Measurements from ENCODE around the gene SNX13.

Gene SNX13

DNA sequence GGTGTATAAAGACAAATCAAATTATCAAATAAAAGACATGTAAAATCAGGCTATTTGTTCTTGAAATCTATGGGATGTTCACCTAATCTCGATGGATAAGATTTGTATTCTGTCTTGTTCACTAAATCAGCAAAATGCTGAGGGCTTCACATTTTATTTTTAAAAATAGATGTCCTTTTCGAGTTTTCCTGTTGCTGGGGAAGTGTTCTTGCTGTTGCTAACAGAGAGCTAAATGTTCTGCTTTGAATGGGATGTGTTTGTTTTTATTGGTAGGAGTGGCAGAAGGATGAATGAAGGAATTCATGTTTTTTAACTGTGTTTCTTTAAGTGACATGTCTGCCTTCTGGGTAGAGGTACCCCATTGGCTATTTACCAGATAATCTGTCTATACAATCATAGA is 7.3 kb upstream of the SNX13 start:
- no peak for DNase-seq

DNA sequence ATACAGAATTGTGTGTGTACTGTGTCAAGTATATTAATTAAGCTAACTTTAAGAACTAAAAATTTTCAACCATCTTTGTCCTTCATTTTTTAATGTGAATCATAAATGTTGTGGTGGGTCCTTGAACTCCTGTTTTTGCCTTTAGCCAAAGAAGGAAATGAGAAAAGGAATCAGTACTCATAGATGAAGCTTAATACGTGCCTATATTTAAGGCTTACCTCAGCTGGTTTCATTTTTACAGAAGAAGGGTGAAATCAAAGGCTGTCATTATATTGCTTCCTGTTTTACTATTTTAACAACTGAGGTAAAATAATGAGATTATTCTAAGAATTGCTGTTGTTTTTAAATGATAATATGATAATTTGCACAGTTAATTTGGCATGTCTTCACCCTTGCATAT is 6.3 kb upstream of the SNX13 start:
- no peak for DNase-seq

DNA sequence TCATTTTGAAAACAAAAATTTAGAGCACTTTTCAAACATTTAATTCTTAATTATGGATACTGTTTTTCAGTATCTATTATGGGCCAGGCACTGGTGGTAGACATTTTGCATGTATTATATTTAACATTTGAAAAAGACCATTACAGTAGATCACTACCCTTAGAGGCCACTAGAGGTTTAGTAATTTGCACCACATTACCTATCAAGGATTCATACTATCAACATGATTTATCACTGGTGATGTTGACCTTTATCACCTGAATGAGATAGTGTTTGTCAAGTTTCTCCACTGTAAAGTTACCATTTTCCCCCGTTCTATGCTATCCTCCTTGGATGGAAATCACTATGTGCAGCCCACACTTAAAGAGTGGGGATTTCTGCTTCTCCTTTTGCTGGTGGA is 4.4 kb upstream of the SNX13 start:
- no peak for DNase-seq

DNA sequence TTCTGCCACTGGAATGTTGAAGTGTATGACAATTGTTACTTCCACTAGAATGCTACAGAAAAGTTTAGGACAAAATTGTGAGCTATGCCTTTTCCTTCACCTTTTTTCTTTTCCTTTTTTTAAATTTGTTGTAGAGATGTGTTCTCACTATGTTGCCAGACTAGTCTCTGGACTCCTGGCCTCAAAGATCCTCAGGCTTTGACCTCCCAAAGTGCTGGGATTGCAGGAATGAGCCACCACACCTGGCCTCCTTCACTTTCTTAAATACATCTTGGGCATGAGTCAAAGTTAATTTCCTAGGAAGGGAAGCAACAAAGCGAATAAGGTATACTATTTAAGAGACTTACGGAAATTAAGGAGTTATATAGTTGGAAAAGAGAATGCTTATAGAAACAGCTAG is 2.7 kb upstream of the SNX13 start:
- no peak for DNase-seq

DNA sequence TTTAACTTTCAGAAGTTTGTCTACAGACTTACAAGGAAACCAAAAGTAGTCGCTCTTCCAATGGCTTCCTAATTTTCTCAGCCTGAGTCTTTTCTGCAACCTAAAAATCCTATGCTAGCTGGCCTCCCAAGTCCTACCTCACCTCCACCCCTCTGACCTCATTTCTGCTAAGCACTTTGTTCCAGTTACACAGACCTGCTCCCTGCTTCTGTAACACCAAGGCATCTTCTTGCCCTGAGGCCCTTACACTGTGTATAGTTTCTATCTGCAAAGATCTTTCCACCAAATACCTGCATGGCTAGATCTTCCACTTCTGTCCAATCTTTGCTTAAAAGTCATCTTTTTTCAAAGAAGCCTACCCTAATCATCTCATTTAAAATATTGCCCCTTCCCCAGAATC is 1.9 kb upstream of the SNX13 start:
- DNase-seq = no peak

DNA sequence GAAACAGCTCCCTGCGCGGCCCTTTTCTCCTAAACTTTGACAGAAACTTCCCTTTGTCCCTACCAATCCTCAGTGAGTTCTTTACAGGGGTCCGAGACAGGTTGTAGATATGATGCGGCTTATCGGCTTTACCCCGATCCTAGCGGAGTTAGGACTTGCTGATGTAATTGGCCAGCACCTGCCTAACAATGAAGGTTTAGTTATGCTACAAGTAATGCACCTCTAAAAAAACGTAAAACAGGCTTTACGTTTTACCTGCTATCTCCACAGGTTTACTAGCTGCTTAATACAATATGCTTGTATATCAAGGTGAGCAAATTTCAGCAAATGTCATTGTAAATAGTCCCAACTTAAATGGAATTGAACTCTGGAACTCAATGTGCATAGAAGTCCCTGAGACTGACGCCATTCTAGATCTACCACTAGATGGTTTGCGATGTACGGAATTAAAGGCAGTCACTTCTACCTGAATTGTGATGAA is 697 bp upstream of the SNX13 start:
- DNase-seq = peak in 1 of 14 donors; percentile 36

DNA sequence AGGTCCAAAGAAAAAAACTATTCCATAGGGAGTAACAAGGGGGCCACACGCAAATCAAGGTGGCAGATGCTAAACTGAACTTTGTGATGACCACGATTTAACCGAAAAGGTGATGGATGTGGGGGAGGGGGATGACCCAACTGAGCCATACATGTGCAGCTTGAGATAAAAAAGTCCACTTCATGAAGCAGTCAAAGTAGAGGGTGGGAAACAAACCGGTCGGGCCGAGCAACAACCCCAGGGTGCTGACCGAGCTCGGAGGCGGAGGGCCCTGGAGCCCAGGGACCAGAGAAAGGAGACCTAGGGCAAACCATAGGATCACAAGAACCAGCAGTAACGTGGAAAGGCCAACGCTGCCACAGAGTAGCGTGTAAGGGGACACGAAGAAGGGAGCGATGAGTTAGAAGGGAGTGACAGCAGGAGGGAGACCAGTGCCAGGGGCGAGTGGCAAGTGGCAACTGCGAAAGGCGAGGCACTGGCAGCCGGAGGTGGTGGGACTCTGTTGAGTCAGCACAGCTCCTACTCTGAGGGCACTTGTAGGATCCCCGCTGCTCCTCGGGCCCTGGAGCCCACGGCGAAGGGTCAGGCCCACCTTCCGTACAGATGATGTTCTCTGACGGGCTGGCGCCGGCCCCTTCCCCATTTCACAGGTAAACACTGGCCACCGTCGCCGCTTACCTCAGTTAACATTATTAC is 540 bp downstream of the SNX13 start:
- peak in 12 of 14 donors; percentile 30 to 86 (median 75) for DNase-seq

DNA sequence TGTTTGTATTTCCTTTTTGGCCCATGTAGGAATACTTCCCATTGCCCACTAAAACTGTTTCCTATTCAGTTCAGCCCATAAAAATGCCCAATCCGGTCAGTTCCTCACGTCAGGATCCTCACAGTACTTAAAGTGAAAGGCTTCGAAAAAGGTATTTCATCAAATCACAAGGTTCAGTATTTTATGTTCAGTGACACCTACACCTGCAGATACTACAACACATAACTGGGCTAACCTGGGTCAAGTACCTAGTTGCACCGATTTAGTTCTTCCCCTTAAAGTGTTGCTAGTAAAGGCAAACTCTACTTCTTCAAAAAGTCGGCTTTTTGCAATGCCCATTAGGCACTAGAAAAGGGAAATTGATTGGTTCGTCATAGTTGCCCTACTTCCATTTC is 1.1 kb downstream of the SNX13 start:
- DNase-seq = peak in 1 of 14 donors; percentile 46

DNA sequence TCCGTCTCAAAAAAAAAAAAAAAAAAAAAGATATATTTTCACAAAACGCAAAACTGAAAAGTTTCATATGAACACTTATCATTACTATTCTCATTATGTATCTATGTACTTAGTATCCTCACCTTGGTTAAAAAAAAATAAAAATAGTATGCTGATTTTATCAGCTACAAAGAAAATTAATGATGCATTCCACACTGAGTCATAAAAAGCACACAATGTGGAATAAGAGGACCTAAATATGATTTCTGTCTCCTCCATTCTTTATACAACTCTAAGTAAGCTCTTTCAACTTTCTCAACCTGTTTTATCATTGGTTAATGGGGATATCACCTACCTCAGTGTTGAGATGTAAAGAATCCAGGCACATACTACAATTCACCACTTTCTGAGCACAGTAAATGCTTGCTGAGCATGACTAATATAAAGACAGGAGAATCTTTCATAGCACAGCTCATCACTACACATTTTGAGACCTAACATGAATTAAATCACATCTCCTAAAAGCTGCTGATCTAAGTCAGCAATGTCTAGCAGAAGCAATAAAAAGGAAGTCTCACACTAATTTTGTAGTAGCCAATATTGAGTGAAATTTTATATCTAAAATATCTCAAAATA is 2.7 kb downstream of the SNX13 start:
- no peak for DNase-seq

DNA sequence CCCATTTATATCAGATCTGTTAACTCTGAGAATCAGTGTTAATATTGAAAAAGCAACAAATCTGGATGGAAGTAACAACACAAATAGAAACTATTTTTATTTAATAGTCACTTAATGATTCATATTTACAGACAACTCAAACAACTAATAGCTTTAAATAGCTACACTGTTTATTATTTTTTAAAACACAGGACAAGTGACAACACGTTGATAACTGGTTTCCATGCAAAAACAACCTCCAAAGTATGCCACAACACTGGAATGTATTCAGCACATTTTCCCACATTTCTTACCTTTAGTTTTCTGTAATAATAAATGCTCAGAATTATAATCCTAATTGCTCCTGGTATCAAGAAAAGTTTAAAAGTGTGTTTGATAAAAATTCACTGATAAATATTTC is 4.0 kb downstream of the SNX13 start:
- DNase-seq = no peak

DNA sequence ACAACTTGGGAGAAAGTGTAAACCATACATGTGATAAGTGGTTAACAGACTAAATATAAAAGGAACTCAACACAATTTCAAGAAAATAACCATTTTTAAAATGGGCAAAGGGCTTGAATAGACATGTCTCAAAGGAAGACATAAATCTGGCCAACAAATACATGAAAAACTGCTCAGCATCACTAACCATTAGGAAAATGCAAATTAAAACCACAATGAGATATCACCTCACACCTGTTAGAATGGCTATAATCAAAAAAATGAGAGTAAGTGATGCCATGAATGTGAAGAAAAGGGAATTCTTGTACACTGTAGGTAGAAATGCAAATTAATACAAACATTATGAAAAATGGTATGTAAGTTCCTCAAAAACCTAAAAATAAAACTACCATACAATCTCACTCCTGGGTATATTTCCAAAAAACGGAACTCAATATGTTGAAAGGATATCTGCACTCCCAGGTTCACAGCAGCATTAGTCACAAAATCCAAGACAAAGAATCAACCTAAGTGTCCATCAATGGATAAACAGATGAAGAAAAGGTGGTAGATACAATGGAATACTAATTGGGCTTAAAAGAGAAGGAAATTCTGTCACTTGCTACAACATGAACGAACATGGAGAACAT is 5.6 kb downstream of the SNX13 start:
- DNase-seq = no peak

DNA sequence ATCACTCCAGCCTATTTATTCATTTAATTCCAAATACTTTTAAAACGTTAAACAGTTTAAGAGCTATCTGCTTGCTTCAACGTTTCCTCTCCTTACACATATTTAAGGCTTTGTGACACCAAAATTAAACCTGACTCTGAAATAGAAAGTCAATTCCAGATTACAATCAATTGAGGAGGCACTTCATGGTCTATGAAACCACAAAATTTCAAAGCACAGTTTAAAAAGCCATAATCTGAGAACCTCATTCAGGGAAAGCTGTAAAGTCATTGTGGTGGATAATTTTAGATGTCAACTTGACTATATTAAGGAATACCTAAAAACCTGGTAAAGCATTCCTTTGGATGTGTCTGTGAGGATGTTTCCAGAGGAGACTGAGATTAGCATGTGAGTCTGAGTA is 6.2 kb downstream of the SNX13 start:
- no peak for DNase-seq

DNA sequence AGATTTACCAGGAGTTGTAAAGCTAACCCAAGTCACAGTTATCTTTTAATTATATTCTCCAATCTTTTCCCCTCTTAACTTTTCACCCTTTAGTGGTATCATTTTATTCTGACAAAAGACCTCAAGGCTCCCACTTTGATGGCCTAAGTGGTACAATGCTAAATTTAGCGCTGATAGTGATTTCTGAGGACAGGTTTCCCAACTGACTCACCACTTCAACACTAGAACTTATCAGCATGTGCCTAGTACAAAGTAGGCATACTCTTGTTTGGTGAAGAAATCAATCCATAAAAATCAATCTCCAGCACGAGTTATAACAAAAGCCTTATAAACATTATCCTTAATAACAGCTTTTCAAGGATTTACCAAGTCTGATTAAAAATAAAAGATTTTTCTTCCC is 7.5 kb downstream of the SNX13 start:
- DNase-seq = no peak

DNA sequence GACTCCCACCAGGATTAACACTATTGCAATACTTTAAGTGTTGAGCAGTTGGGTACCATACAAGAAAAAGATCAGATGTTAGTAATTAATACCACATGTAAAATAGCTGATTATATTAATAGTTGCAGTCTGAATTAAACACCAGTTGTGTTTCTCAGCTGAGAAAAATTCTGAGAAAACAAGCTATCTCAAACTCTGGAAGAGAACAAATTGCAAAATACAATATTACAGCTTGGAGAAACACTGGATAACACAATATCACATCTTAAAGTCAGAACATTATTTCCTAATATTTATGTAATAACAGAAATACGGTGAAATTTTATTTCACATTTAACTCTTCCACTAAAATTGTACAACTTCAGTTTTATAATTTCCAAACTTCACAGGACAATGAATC is 9.2 kb downstream of the SNX13 start:
- DNase-seq = no peak

DNA sequence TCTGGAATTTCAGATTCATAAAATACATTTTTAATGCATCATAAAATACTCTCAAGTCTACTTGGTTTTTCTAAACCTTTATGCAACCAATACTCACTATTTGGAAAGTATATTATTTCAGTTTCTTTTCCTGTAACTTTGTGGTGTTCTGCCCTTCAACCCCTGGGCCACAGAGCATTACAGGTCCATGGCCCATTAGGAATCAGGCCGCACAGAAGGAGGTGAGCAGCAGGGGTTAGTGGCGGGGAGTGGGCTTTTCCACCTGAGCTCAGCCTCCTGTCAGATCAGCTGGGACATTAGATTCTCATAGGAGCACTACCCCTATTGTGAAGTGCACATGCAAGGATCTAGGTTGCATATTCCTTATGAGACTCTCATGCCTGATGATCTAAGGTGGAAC is 9.7 kb downstream of the SNX13 start:
- DNase-seq = no peak

DNA sequence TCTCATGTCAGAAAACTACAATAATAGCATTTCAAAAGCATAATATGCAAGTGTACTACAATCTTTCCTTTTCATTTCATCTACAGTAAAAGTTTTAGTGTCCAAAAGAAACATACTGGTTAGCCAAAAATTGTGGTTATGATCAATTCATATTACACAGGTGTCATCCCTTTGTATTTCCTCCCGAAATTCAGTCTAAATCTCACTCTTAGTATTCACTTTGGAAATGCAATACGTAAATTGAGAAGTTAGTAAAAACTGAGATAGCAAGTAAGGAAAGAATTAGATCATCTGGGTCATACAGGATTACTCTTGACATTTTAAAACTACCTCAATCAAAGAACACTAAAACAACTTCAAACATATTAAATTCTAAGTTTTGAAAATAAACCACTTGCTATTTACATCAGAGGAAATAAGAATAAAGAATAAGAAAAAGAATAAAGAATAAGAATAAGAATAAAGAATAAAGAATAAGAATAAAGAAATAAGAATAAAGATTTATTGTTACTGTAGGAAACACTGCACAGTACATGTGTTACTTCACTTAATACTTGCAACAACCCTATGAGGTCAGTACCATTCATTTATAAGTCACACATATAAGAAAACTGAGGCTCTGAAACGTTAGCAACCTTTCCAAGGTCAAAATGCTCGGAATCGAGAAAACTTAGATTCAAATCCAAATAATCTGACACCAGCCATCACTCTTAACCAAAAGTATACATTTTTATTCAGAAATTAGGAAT is 10.5 kb downstream of the SNX13 start:
- DNase-seq = no peak

DNA sequence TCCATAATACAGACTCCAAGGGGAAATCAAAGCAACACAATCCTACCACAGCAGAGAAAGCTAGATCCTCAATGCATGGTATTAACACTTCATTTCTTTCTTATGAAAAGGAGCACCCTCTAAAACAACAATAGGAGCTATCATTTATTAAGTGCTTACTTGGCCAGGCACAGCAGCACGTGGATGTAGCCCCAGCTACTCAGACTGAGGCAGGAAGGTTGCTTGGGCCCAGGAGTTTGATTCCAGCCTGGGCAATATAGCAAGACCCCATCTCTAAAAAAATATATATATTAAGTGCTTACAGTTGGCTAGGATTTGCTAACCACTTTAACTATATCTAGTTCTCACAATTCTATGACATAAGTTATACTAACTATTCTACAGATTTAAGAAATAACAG is 12.2 kb downstream of the SNX13 start:
- no peak for DNase-seq

DNA sequence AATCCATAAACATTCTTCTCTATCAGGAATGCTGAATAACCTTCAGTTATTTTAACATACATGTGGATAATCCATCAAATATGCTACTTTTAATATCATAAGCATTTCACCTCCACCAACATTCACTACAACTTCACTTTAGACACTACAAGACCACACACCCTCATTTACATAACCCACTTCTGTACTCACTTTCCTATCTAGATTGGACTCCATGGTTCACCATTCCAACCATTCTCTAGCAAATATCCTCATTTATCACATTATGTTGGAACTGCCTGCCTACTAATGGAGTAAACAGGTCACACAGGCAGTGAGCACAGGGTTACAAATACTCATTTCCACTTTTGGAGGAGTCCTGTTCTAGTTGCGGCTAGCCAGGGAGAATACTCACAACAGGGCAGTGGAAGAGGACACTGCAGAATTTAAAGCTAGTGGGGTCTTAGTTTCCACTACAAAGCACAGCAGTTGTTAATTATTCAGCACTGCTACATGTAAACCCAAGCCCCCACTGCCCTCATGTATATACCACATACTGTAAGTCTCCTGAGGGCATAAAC is 18.4 kb downstream of the SNX13 start:
- DNase-seq = no peak

DNA sequence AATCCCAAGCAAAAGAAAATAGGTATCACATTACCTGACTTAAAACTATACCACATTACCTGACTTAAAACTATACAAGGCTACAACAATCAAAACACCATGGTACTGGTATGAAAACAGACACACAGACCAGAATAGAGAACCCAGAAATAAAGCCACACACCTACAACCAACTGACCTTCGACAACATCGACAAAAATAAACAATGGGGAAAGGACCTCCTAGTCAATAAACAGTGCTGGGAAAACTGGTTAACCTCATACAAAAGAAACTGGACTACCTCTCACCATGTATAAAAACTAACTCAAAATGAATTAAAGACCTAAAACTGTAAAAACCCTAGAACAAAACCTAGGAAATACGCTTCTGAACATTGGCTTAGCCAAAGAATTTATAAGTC is 22.5 kb downstream of the SNX13 start:
- DNase-seq = no peak

DNA sequence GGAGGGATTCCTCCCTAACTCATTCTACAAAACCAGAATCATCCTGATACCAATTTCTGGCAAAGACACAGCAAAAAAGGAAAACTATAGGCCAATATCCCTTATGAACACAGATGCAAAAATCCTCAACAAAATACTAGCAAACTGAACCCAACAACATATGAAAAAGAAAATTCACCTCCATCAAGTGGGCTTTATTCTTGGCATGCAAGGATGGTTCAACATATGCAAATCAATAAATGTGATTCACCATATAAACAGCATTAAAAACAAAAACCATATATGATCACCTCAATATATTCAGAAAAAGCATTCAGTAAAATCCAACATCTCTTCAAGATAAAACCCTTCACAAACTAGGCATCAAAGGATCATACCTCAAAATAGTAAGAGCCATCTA is 23.5 kb downstream of the SNX13 start:
- no peak for DNase-seq

DNA sequence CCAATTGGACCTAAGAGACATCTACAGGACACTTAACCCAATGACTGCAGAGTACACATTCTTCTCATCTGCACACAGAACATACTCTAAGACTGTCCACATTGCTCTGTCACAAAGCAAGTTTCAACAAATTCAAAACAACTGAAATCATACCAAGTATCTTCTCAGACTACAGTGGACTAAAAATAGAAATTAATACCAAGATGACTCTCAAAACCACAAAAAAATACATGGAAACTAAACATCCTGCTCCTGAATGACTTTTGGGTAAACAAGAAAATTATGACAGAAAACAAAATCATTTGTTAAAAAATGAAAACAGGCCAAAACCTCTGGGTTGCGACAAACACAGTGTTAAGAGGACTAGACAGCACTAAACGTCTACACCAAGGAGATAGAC is 24.5 kb downstream of the SNX13 start:
- DNase-seq = no peak

DNA sequence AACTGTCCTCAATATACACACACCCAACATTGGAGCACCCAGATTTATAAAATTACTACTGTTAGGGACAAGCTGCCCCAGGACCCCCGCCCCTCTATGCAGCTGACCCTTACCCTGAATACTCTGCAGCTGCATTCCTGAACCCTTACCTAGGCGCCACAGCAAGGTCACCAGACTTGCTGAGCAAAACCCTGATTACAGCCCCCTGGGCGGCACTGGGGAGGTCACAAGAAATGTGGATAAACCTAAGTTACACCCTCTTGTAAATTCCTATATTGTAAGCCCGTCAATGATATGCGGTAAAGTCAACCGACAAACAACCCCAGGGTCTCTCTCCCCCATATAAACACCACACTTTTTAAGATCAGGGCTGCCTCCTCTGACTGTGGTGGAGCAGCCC is 25.1 kb downstream of the SNX13 start:
- DNase-seq = no peak

DNA sequence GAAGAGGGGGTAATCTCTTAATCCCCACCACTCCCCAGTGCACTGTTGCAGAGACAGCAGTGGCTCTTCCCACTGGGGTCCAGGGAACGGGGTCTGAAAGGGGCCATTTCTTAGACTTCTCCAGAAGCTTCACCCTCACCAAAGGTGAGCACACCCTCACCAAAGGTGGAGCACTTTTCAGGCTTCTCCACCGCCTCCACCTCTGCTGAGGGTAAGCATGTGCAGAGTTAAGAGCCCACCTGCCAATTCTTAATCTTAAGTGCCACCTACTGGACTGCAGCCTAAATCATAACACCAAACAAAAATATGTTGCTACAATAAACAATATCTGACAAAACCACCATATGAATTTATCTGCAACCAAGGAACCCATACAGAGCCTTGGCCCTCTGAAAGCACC is 27.0 kb downstream of the SNX13 start:
- DNase-seq = no peak

Measured in C1 segment of cervical spinal cord (tissue), 14 donors.